Spleen (tissue), 11 donors: ENCODE measurements around the gene FNTB. TPM values are rescaled to one million over a fixed set of nuclear protein-coding genes. Genes with fewer than 3 reads are reported as not detected.

Experiments
- DNase-seq: peaks from one replicate; pipeline ENCODE4 v3.0.0-alpha.2; 2020
- H3K27ac ChIP-seq, 8 donors: fragments of 200-600 bp; sonication (generic) in 7 of 8; 1 replicate in 4 of 8; 2 replicates in 4 of 8; pipeline versions ENCODE4 v1.5.0 to v1.8.0; 2016 to 2021; ENCODE audit warnings: inconsistent platforms in 4 of 8, mild to moderate bottlenecking in 4 of 8, moderate library complexity in 1 of 8
- H3K27me3 ChIP-seq, 7 donors: fragments of 200-600 bp; sonication (generic) in 6 of 7; replicated peaks in 1 of 7; 1 replicate in 4 of 7; 2 replicates in 3 of 7; pipeline versions ENCODE4 v1.5.0 to v1.8.0; 2016 to 2021; ENCODE audit warnings: inconsistent platforms in 3 of 7, mild to moderate bottlenecking in 1 of 7
- H3K36me3 ChIP-seq, 6 donors: fragments of 200-600 bp; sonication (generic) in 5 of 6; 1 replicate in 4 of 6; 2 replicates in 2 of 6; pipeline versions ENCODE4 v1.5.0 to v1.8.0; 2016 to 2021; ENCODE audit warnings: inconsistent platforms in 2 of 6
- H3K4me1 ChIP-seq, 6 donors: fragments of 200-600 bp; sonication (generic) in 5 of 6; 1 replicate in 3 of 6; 2 replicates in 3 of 6; pipeline versions ENCODE4 v1.5.0 to v1.8.0; 2016 to 2021; ENCODE audit warnings: inconsistent platforms in 3 of 6
- H3K4me3 ChIP-seq, 8 donors: fragments of 200-600 bp; sonication (generic) in 7 of 8; 1 replicate in 4 of 8; 2 replicates in 4 of 8; pipeline versions ENCODE4 v1.5.0 to v1.8.0; 2016 to 2021; ENCODE audit warnings: inconsistent platforms in 4 of 8, mild to moderate bottlenecking in 4 of 8, moderate library complexity in 2 of 8
- H3K9me3 ChIP-seq, 8 donors: fragments of 200-600 bp; sonication (generic) in 7 of 8; 1 replicate in 4 of 8; 2 replicates in 4 of 8; pipeline versions ENCODE4 v1.5.0 to v1.8.0; 2016 to 2021; ENCODE audit warnings: inconsistent platforms in 4 of 8
- CTCF ChIP-seq, 11 experiments: fragments of 200-600 bp in 7 of 11; fragments of 450-650 bp in 4 of 11; sonication (generic) in 4 of 11; IDR thresholded peaks in 8 of 11; conservative IDR thresholded peaks in 3 of 11; 1 replicate in 7 of 11; 2 replicates in 4 of 11; pipeline versions ENCODE4 v1.4.0 to v1.8.0; 2016 to 2021; ENCODE audit warnings: antibody characterized with exemption in 11 of 11, inconsistent platforms in 4 of 11, mild to moderate bottlenecking in 1 of 11
- POLR2A ChIP-seq, 3 donors: fragments of 450-650 bp; IDR thresholded peaks; one replicate each; pipeline ENCODE4 v1.5.1; 2017; ENCODE audit warnings: antibody characterized with exemption in 3 of 3, mild to moderate bottlenecking in 1 of 3
- POLR2AphosphoS5 ChIP-seq, 3 donors: sonication (generic); formaldehyde crosslinking; IDR thresholded peaks; one replicate each; pipeline ENCODE4 v1.5.1; 2017; ENCODE audit warnings: antibody characterized with exemption in 3 of 3
- WGBS, 5 donors: extraction: QIAGEN DNeasy Blood & Tissue Kit in 3 of 5; methylation state at CpG; one replicate each; pipeline versions ENCODE4 v1.1.5 to v1.1.7; 2013 to 2018; 5-methylcytosine and 5-hydroxymethylcytosine counted together
- intact Hi-C: fragments of 100-400 bp; cut with DNase I; formaldehyde crosslinking; loops from one replicate; pipeline ENCODE4 v1.15.0; 2023; ENCODE audit warnings: low total_unique reads
- polyA plus RNA-seq, 3 donors: library from polyadenylated mRNA; stranded (reverse); fragments of 200-250 nt; gene quantifications; one replicate each; pipeline ENCODE4 v1.2.1, GENCODE V29; 2013
- total RNA-seq, 7 donors: library from RNA; depleted of rRNA in 3 of 7; stranded (reverse); fragments of >200 nt in 3 of 7; fragmentation: NEBNext Ultra II Directional in 4 of 7; extraction: Animal tissue kit (Norgen Biotek cat#: 25700) in 4 of 7; gene quantifications; one replicate each; pipeline versions ENCODE4 v1.1.0 to v1.2.1, GENCODE V29; 2016 to 2021
- donor health status: healthy with polysubstance abuse.
- donor health status: DM: no; HTN: no; CAD: no; lungs with moderate emphysema.
- donor health status: DM: no; HTN: no; CAD: no.
- donor health status: Bipolar disorder and iron deficiency.
- donor health status: healthy.
- donor health status: DM: no; HTN: no; CAD: no.
- donor health status: DM: yes; HTN: yes; CAD: no.

Gene FNTB
- total and polyA plus RNA-seq, 10 donors = 4.7 to 17.0 (median 10.0) TPM

GRCh38 chr14:64995291-64995690, 8.6 kb downstream of the FNTB start:
- Histone ChIP-seq H3K9me3 (no peaks in the 10 kb centered on the region), H3K27me3 (no peaks in the 10 kb centered on the region), H3K27ac (peak overlapping the region in 1 of 8 donors; percentile 84), H3K4me3 (no peak overlapping the region), H3K36me3 (no peaks in the 10 kb centered on the region), H3K4me1 (peaks cover 0 to 41% (median 25%) of the 10 kb centered on the region in 6 donors)
- WGBS, 5 donors = 92 to 98% (median 95%) methylated on average over 3 of the region's 3 CpGs
- no peak for TF ChIP-seq POLR2A (IDR thresholded peaks at IDR 0.05)
- no peak for TF ChIP-seq CTCF (IDR thresholded peaks at IDR 0.05 in 8 of 11, conservative IDR thresholded peaks at IDR 0.05 in 3 of 11)
- no peak for TF ChIP-seq POLR2AphosphoS5 (IDR thresholded peaks at IDR 0.05)
- intact Hi-C loops = no loop called here
- no peak for DNase-seq

DNA sequence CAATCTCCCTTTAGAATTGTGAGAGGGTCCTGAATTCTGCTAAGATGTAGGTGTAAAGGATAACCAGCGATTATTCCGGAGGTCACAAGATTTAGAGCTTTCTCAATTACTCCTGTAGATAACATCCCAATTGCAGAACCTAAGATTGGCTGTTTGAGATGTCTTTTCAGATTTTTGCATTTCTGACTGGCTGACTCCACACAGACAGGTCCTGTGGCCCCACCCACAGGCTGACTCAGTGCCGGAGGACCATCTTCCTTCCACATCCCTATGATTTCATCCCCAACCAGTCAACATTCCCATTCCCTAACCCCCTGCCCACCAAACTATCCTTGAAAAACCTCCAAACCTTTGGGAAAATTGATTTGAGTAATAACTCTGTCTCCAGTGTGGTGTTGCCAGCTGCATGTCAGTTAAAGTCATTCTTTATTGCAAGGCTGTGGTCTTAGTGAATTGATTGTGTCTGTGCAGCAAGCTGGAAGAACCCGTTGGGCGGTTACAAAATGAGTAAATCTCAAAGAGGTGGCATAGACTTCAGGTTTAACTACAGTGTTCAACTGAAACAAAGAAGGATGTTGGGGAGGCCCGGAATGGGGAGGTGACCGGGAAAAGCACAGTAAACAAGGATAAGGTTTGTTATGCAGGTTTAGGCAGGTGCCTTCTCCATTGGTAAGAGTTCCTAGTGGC, 10.6 kb downstream of the FNTB start:
- Histone ChIP-seq H3K36me3 (no peaks in the 10 kb centered on the region), H3K4me1 (peaks cover 0 to 22% (median 16%) of the 10 kb centered on the region in 6 donors), H3K27ac (no peak overlapping the region), H3K4me3 (no peak overlapping the region), H3K9me3 (no peaks in the 10 kb centered on the region), H3K27me3 (no peaks in the 10 kb centered on the region)
- no peak for DNase-seq
- TF ChIP-seq POLR2A (IDR thresholded peaks at IDR 0.05) (no peak), POLR2AphosphoS5 (IDR thresholded peaks at IDR 0.05) (no peak), CTCF (IDR thresholded peaks at IDR 0.05 in 8 of 11, conservative IDR thresholded peaks at IDR 0.05 in 3 of 11) (no peak)
- intact Hi-C loops = no loop called here
- 79 to 97% (median 84%) methylated on average over 7 of the region's 7 CpGs for WGBS, 5 donors

DNA sequence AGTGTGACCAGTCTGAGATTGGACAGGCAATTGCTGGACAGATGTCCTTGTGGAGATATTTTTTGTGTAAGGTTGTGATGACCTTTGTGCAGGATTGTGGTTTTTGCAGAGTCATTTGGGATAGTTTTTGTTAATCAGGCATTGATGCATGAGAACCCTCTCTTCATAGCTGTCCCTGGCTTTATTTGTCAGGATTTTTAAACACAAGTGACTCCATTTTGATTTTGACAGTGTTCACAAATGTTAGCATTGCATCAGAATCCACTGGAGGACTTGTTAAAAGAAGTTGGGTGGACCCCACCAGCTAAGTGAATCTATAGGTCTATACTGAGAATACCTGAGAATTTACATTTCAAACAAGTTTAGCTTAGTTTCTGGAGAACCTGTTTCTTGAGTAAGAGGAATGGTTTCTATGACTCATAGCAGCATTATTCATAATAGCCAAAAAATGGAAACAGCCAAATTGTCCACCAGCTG, 11.8 kb downstream of the FNTB start:
- H3K36me3 ChIP-seq = no peaks in the 10 kb centered on the region
- H3K9me3 ChIP-seq = no peaks in the 10 kb centered on the region
- intact Hi-C loops = no loop called here
- TF ChIP-seq POLR2A (IDR thresholded peaks at IDR 0.05) (no peak), CTCF (IDR thresholded peaks at IDR 0.05 in 8 of 11, conservative IDR thresholded peaks at IDR 0.05 in 3 of 11) (no peak), POLR2AphosphoS5 (IDR thresholded peaks at IDR 0.05) (no peak)
- H3K4me1 ChIP-seq = peaks cover 0 to 17% (median 4%) of the 10 kb centered on the region in 6 donors
- H3K27ac ChIP-seq = no peak overlapping the region
- no peak for DNase-seq
- H3K4me3 ChIP-seq = no peak overlapping the region
- H3K27me3 ChIP-seq = no peaks in the 10 kb centered on the region

- intact Hi-C loops = no loop called here
- WGBS, 5 donors = 88 to 98% (median 94%) methylated on average over 6 of the region's 6 CpGs
These were observed 14.3 kb downstream of the FNTB start for GRCh38 chr14:65000898-65001591.

More at GRCh38 chr14:65000898-65001591, 14.3 kb downstream of the FNTB start:
- Histone ChIP-seq H3K4me1 (peaks cover 0 to 11% (median 1%) of the 10 kb centered on the region in 6 donors), H3K36me3 (peaks cover 0 to 19% (median 5%) of the 10 kb centered on the region in 6 donors), H3K4me3 (no peak overlapping the region), H3K27me3 (no peaks in the 10 kb centered on the region), H3K27ac (no peak overlapping the region), H3K9me3 (no peaks in the 10 kb centered on the region)
- no peak for DNase-seq
- no peak for TF ChIP-seq POLR2AphosphoS5 (IDR thresholded peaks at IDR 0.05)
- TF ChIP-seq POLR2A (IDR thresholded peaks at IDR 0.05) = no peak
- no peak for TF ChIP-seq CTCF (IDR thresholded peaks at IDR 0.05 in 8 of 11, conservative IDR thresholded peaks at IDR 0.05 in 3 of 11)
